NT2/D1 (cell line): ENCODE results near the gene SFSWAP.

Experiments used
- SUZ12 ChIP-seq: IDR thresholded peaks from 2 replicates; pipeline ENCODE4 v1.6.1; 2011; ENCODE audit not compliant: insufficient read length, insufficient read depth; ENCODE audit errors: extremely low read depth
- YY1 ChIP-seq: IDR thresholded peaks from 2 replicates; pipeline ENCODE4 v1.6.1; 2011; ENCODE audit not compliant: insufficient read length, insufficient read depth

- TF ChIP-seq YY1 (no peak), SUZ12 (no peak)
These were observed 124.8 kb downstream of the SFSWAP start for GRCh38 chr12:131835616-131836171.
